ENCODE results near the gene KIF5A.
"Not testable (repeated sequence)": the region's sequence is repeated elsewhere in the genome, so short reads cannot be mapped to it uniquely, and the experiment has no call there.

GRCh38 chr12:57514246-57514645, 35.6 kb upstream of the KIF5A start:
- not testable (repeated sequence) for TF ChIP-seq POLR2A, CTCF (IDR thresholded peaks at IDR 0.05)
